Suprapubic skin (tissue), 4 donors: ENCODE data around the gene ADGRF4.

Experiments used
- CTCF ChIP-seq, 2 donors: fragments of 200-600 bp in 1 of 2; fragments of 450-650 bp in 1 of 2; sonication (generic) in 1 of 2; IDR thresholded peaks; one replicate each; pipeline ENCODE4 v1.5.1; 2016 to 2019; ENCODE audit warnings: antibody characterized with exemption in 2 of 2, mild to moderate bottlenecking in 1 of 2, moderate library complexity in 1 of 2
- EP300 ChIP-seq: sonication (generic); formaldehyde crosslinking; IDR thresholded peaks from one replicate; pipeline ENCODE4 v1.6.1; 2017; ENCODE audit warnings: antibody characterized with exemption
- POLR2A ChIP-seq, 2 donors: fragments of 450-650 bp; IDR thresholded peaks; one replicate each; pipeline ENCODE4 v1.6.1; 2017; ENCODE audit warnings: antibody characterized with exemption in 2 of 2, mild to moderate bottlenecking in 2 of 2, moderate library complexity in 2 of 2
- POLR2AphosphoS5 ChIP-seq, 3 donors: sonication (generic); formaldehyde crosslinking; IDR thresholded peaks; one replicate each; pipeline ENCODE4 v1.6.1; 2017; ENCODE audit warnings: antibody characterized with exemption in 3 of 3

GRCh38 chr6:47727391-47727790 is 29.0 kb downstream of the ADGRF4 start:
- TF ChIP-seq CTCF (IDR thresholded peaks at IDR 0.05), result no peak
- TF ChIP-seq POLR2AphosphoS5 (IDR thresholded peaks at IDR 0.05), result no peak
- TF ChIP-seq POLR2A (IDR thresholded peaks at IDR 0.05), result no peak
- TF ChIP-seq EP300, result no peak
